GM23248 (cell line): ENCODE measurements around the gene HMGCLL1. TPM values are rescaled to one million over a fixed set of nuclear protein-coding genes. Genes with fewer than 3 reads are reported as not detected.

ENCODE experiments used
- DNase-seq: peaks from one replicate; pipeline ENCODE4 v3.0.0-alpha.2; 2015
- H2AFZ ChIP-seq: fragments of 200-600 bp; sonication (generic); 2 replicates; pipeline ENCODE4 v1.6.1; 2016; ENCODE audit warnings: antibody characterized with exemption
- H3F3A ChIP-seq: fragments of 200-600 bp; sonication (generic); 2 replicates; pipeline ENCODE4 v1.6.1; 2016; ENCODE audit warnings: mild to moderate bottlenecking, antibody characterized with exemption, mixed run types; ENCODE audit not compliant: insufficient read depth
- H3K27ac ChIP-seq: fragments of 200-600 bp; sonication (generic); 2 replicates; pipeline ENCODE4 v1.5.1; 2016; ENCODE audit warnings: mild to moderate bottlenecking
- H3K27me3 ChIP-seq: fragments of 200-600 bp; sonication (generic); replicated peaks from 2 replicates; pipeline ENCODE4 v1.6.1; 2016; ENCODE audit warnings: mild to moderate bottlenecking; ENCODE audit not compliant: insufficient read depth
- H3K36me3 ChIP-seq: fragments of 200-600 bp; sonication (generic); 2 replicates; pipeline ENCODE4 v1.6.1; 2016; ENCODE audit warnings: low read depth, mild to moderate bottlenecking
- H3K4me1 ChIP-seq: fragments of 200-600 bp; sonication (generic); 2 replicates; pipeline ENCODE4 v1.6.1; 2016; ENCODE audit warnings: mild to moderate bottlenecking; ENCODE audit not compliant: insufficient read depth
- H3K4me2 ChIP-seq: fragments of 200-600 bp; sonication (generic); one replicate; pipeline ENCODE4 v1.6.1; 2016; ENCODE audit warnings: mild to moderate bottlenecking; ENCODE audit not compliant: unreplicated experiment
- H3K4me3 ChIP-seq: fragments of 200-600 bp; sonication (generic); 2 replicates; pipeline ENCODE4 v1.5.1; 2016; ENCODE audit warnings: mild to moderate bottlenecking
- H3K79me2 ChIP-seq: fragments of 200-600 bp; sonication (generic); 2 replicates; pipeline ENCODE4 v1.6.1; 2016; ENCODE audit warnings: mild to moderate bottlenecking; ENCODE audit not compliant: insufficient read depth
- H3K9ac ChIP-seq: fragments of 200-600 bp; sonication (generic); 2 replicates; pipeline ENCODE4 v1.6.1; 2016; ENCODE audit warnings: mild to moderate bottlenecking
- H3K9me2 ChIP-seq: fragments of 200-600 bp; sonication (generic); 2 replicates; pipeline ENCODE4 v1.6.1; 2016; ENCODE audit warnings: mixed run types, mild to moderate bottlenecking, moderate library complexity; ENCODE audit not compliant: insufficient read depth
- H3K9me3 ChIP-seq: fragments of 200-600 bp; sonication (generic); one replicate; pipeline ENCODE4 v1.6.1; 2017; ENCODE audit warnings: low read depth
- H4K20me1 ChIP-seq: fragments of 200-600 bp; sonication (generic); 2 replicates; pipeline ENCODE4 v1.6.0; 2016; ENCODE audit not compliant: insufficient read depth
- EZH2 ChIP-seq: fragments of 200-600 bp; sonication (generic); IDR thresholded peaks from 2 replicates; pipeline ENCODE4 v1.6.1; 2018; ENCODE audit warnings: antibody characterized with exemption, mild to moderate bottlenecking; ENCODE audit not compliant: insufficient read depth, poor library complexity, severe bottlenecking
- EZH2phosphoT487 ChIP-seq: fragments of 200-600 bp; sonication (generic); IDR thresholded peaks from 2 replicates; pipeline ENCODE4 v1.6.1; 2018; ENCODE audit warnings: antibody characterized with exemption, moderate library complexity, mild to moderate bottlenecking, low read depth; ENCODE audit not compliant: insufficient read depth
- WGBS, 2 experiments: methylation state at CpG; one replicate each; pipeline ENCODE4 v1.1.6; 2015 to 2017; ENCODE audit warnings: low lambda C conversion rate in 2 of 2, low coverage in 1 of 2; ENCODE audit errors: missing lambda C conversion rate in 2 of 2; 5-methylcytosine and 5-hydroxymethylcytosine counted together
- in situ Hi-C: fragments of 300-500 bp; cut with MboI; formaldehyde crosslinking; loops from 2 replicates; pipeline ENCODE4 v1.15.0; 2020
- polyA plus RNA-seq: library from polyadenylated mRNA; unstranded; fragments of >200 nt; fragmentation: Nextera tagmentation; extraction: Ambion mirVana; gene quantifications from 2 replicates; pipeline ENCODE4 v1.2.1, GENCODE V29; 2016
- total RNA-seq: library from RNA; depleted of rRNA; stranded (reverse); fragments of >200 nt; shearing (Covaris generic); gene quantifications from 2 replicates; pipeline ENCODE4 v1.2.3, GENCODE V29; 2014; rRNA removed

The HMGCLL1 gene
- total RNA-seq = not detected in 2 replicates
- not detected in 2 replicates for polyA plus RNA-seq

GRCh38 chr6:55578537-55579363, at the start of gene HMGCLL1:
TSS of gene HMGCLL1 (minus strand) at chr6:55579192. CDS start at chr6:55579055, 137 bp downstream.
- Histone ChIP-seq H4K20me1 (no peaks in the 10 kb centered on the region), H3K4me1 (no peaks in the 10 kb centered on the region), H3K9me3 (no peaks in the 10 kb centered on the region), H3K36me3 (no peaks in the 10 kb centered on the region), H3K27ac (no peak within 1 kb of the TSS), H3F3A (no peaks in the 10 kb centered on the region), H2AFZ (no peak within 1 kb of the TSS), H3K9ac (no peak within 1 kb of the TSS), H3K4me3 (no peak within 1 kb of the TSS), H3K27me3 (no peaks in the 10 kb centered on the region), H3K79me2 (no peaks in the 10 kb centered on the region), H3K4me2 (no peak within 1 kb of the TSS), H3K9me2 (no peaks in the 10 kb centered on the region)
- TF ChIP-seq EZH2phosphoT487 (no peak), EZH2 (no peak)
- in situ Hi-C loops = no loop called here
- WGBS, 2 experiments = 21 to 42% methylated on average over 25 to 49 of the region's 49 CpGs
- DNase-seq = no peak

DNA sequence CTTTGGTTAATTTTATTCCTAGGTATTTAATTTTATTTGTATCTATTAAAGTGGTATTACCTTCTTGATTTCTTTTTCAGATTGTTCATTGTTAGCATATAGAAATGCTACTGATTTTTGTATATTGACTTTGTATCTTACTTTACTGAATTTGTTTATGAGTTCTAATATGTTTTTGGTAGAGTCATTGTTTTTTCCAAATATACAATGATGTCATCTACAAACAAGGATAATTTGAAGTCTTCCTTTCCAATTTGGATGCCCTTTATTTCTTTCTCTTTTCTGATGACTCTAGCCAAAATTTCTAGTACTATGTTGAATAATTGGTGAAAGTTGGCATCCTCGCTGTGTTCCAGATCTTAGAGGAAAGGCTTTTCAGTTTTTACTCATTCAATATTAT, 43.0 kb upstream of the HMGCLL1 start:
- H3K79me2 ChIP-seq = no peaks in the 10 kb centered on the region
- H3K9me3 ChIP-seq = no peaks in the 10 kb centered on the region
- H4K20me1 ChIP-seq = no peaks in the 10 kb centered on the region
- TF ChIP-seq EZH2phosphoT487 = no peak
- no peak for TF ChIP-seq EZH2
- no peaks in the 10 kb centered on the region for H3K4me1 ChIP-seq
- H3K9ac ChIP-seq = no peak overlapping the region
- no peaks in the 10 kb centered on the region for H3K9me2 ChIP-seq
- H3K4me3 ChIP-seq = no peak overlapping the region
- WGBS, 2 experiments = 83 to 85% methylated on average over 1 of the region's 1 CpG
- H3K4me2 ChIP-seq = no peak overlapping the region
- no peaks in the 10 kb centered on the region for H3F3A ChIP-seq
- DNase-seq = no peak
- no peak overlapping the region for H3K27ac ChIP-seq
- no peak overlapping the region for H2AFZ ChIP-seq
- in situ Hi-C loops = no loop called here
- no peaks in the 10 kb centered on the region for H3K36me3 ChIP-seq
- no peaks in the 10 kb centered on the region for H3K27me3 ChIP-seq

DNA sequence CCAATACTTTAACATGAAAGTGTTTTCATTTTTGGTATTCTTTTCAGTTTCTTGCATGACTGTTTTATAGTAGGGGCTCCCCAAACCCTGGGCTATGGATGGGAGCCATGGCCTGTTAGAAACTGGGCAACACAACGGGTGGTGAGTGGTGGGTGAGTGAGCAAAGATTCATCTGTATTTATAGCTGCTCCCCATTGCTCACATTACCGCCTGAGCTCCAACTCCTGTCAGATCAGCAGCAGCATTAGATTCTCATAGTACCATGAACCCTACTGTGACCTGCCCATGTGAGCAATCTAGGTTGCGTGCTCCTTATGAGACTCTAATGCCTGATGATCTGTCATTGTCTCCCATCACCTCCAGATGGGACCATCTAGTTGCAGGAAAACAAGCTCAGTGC, 42.3 kb upstream of the HMGCLL1 start:
- no peak overlapping the region for H2AFZ ChIP-seq

GRCh38 chr6:55617272-55617671, 38.3 kb upstream of the HMGCLL1 start:
- Histone ChIP-seq H3K79me2 (no peaks in the 10 kb centered on the region), H3K4me1 (no peaks in the 10 kb centered on the region), H3K9me3 (no peaks in the 10 kb centered on the region), H3K27ac (no peak overlapping the region), H3K27me3 (no peaks in the 10 kb centered on the region), H3F3A (no peaks in the 10 kb centered on the region), H4K20me1 (no peaks in the 10 kb centered on the region), H3K36me3 (no peaks in the 10 kb centered on the region), H3K9me2 (no peaks in the 10 kb centered on the region), H3K4me3 (no peak overlapping the region), H3K4me2 (no peak overlapping the region), H3K9ac (no peak overlapping the region), H2AFZ (no peak overlapping the region)
- 78 to 79% methylated on average over 5 of the region's 5 CpGs for WGBS, 2 experiments
- in situ Hi-C loops = no loop called here
- peak; percentile 57 for DNase-seq
- TF ChIP-seq EZH2 = no peak

More for the DNA sequence above, 42.3 kb upstream of the HMGCLL1 start:
- WGBS, 2 experiments = 79 to 81% methylated on average over 3 of the region's 3 CpGs
- no peaks in the 10 kb centered on the region for H4K20me1 ChIP-seq
- no peak for DNase-seq
- H3K9ac ChIP-seq = no peak overlapping the region
- H3K27ac ChIP-seq = no peak overlapping the region
- H3K4me2 ChIP-seq = no peak overlapping the region
- no peaks in the 10 kb centered on the region for H3F3A ChIP-seq
- no peak for TF ChIP-seq EZH2
- TF ChIP-seq EZH2phosphoT487 = no peak
- H3K36me3 ChIP-seq = no peaks in the 10 kb centered on the region
- H3K9me2 ChIP-seq = no peaks in the 10 kb centered on the region
- no peak overlapping the region for H3K4me3 ChIP-seq
- no peaks in the 10 kb centered on the region for H3K9me3 ChIP-seq
- no peaks in the 10 kb centered on the region for H3K4me1 ChIP-seq
- in situ Hi-C loops = no loop called here
- H3K79me2 ChIP-seq = no peaks in the 10 kb centered on the region
- no peaks in the 10 kb centered on the region for H3K27me3 ChIP-seq

GRCh38 chr6:55604021-55604420, 25.0 kb upstream of the HMGCLL1 start:
- in situ Hi-C loops = no loop called here
- H3K79me2 ChIP-seq = no peaks in the 10 kb centered on the region
- no peak overlapping the region for H3K9ac ChIP-seq
- TF ChIP-seq EZH2phosphoT487 (no peak), EZH2 (no peak)
- no peak for DNase-seq
- H3K27me3 ChIP-seq = peaks cover 7% of the 10 kb centered on the region; the same call in 1 of the 2 replicates
- no peak overlapping the region for H3K4me2 ChIP-seq
- no peaks in the 10 kb centered on the region for H3K4me1 ChIP-seq
- no peak overlapping the region for H3K27ac ChIP-seq
- no peaks in the 10 kb centered on the region for H3K36me3 ChIP-seq
- H3K9me2 ChIP-seq = no peaks in the 10 kb centered on the region
- no peaks in the 10 kb centered on the region for H3K9me3 ChIP-seq
- no peaks in the 10 kb centered on the region for H3F3A ChIP-seq
- H3K4me3 ChIP-seq = no peak overlapping the region
- no peaks in the 10 kb centered on the region for H4K20me1 ChIP-seq
- H2AFZ ChIP-seq = no peak overlapping the region
